AG09319 (cell line): ENCODE results near the gene USH2A.
A peak's percentile ranks its signal among the peaks of the same experiment; 100 is the strongest.

ENCODE experiments used
- DNase-seq: peaks from one replicate; pipeline ENCODE4 v3.0.0-alpha.2; 2010; ENCODE audit warnings: low read depth; ENCODE audit errors: extremely low read depth
- CTCF ChIP-seq: IDR thresholded peaks from 2 replicates; pipeline ENCODE4 v1.5.1; 2011; ENCODE audit warnings: low read depth, mild to moderate bottlenecking, inconsistent platforms, low read length, moderate library complexity

USH2A gene

GRCh38 chr1:215845234-215845891 is 577.9 kb downstream of the USH2A start:
- peak; percentile 30 for DNase-seq
- no peak for TF ChIP-seq CTCF

GRCh38 chr1:215844777-215845176 is 578.5 kb downstream of the USH2A start:
- no peak for DNase-seq
- TF ChIP-seq CTCF, result no peak

GRCh38 chr1:215844266-215844665 is 579.0 kb downstream of the USH2A start:
- no peak for DNase-seq
- no peak for TF ChIP-seq CTCF

GRCh38 chr1:215842905-215843304 is 580.3 kb downstream of the USH2A start:
- no peak for TF ChIP-seq CTCF
- no peak for DNase-seq

GRCh38 chr1:215835951-215836350 is 587.3 kb downstream of the USH2A start:
- TF ChIP-seq CTCF, result no peak
- DNase-seq, result no peak

DNA sequence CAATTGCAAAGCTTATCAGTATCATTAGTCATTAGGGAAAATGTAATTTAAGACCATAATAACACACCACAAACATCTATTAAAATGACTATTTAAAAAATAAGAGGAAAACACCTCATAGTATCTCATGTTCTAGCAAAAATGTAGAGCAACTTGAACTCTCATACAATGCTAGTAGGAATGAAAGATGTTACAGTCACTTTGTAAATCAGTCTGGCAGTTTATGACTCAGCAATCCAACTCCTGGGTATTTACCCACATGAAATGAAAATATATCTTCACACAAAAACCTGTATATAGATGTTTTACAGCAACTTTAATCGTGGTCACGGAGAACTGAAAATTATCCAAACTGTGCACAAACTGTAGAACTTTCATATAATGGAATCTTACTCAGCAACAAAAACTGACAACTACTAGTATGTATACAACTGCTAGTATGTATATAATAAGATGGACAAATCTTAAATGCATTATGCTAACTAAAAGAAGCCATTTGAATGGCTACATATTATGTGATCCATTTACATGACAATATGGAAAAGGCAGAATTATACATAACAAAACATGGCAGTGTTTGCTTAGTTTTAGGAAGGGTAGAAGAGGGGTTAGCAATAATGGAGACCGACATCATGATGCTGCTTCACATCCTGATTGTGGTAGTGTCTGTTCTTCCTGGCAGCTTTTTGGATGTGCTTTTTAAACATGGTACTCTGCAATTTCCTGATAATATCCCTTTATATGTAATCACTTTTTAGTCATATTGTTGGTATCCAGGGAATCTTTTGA is 589.1 kb downstream of the USH2A start:
- no peak for TF ChIP-seq CTCF
- no peak for DNase-seq

GRCh38 chr1:215830226-215830810 is 592.9 kb downstream of the USH2A start:
- DNase-seq, result no peak
- no peak for TF ChIP-seq CTCF
